Testis (tissue), 2 donors: ENCODE data around the gene YLPM1.

ENCODE experiments used
- POLR2A ChIP-seq: fragments of 450-650 bp; IDR thresholded peaks from one replicate; pipeline ENCODE4 v1.6.1; 2017; ENCODE audit warnings: antibody characterized with exemption, mild to moderate bottlenecking, moderate library complexity
- TF ChIP-seq, protein P1 (sequence below), 3 experiments: fragments of 450-650 bp in 2 of 3; fragments of 200-600 bp in 1 of 3; sonication (generic) in 1 of 3; IDR thresholded peaks; one replicate each; pipeline ENCODE4 v1.5.1; 2016 to 2019; ENCODE audit warnings: antibody characterized with exemption in 3 of 3, mild to moderate bottlenecking in 2 of 3, moderate library complexity in 1 of 3

- TF ChIP-seq, protein P1, sequence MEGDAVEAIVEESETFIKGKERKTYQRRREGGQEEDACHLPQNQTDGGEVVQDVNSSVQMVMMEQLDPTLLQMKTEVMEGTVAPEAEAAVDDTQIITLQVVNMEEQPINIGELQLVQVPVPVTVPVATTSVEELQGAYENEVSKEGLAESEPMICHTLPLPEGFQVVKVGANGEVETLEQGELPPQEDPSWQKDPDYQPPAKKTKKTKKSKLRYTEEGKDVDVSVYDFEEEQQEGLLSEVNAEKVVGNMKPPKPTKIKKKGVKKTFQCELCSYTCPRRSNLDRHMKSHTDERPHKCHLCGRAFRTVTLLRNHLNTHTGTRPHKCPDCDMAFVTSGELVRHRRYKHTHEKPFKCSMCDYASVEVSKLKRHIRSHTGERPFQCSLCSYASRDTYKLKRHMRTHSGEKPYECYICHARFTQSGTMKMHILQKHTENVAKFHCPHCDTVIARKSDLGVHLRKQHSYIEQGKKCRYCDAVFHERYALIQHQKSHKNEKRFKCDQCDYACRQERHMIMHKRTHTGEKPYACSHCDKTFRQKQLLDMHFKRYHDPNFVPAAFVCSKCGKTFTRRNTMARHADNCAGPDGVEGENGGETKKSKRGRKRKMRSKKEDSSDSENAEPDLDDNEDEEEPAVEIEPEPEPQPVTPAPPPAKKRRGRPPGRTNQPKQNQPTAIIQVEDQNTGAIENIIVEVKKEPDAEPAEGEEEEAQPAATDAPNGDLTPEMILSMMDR (IDR thresholded peaks at IDR 0.05) = no peak
- TF ChIP-seq POLR2A = no peak
Measured at GRCh38 chr14:74756326-74756725, 6.8 kb upstream of the YLPM1 start.
